Breast epithelium (tissue), 4 donors: ENCODE data around the gene GANAB. TPM values are rescaled to one million over a fixed set of nuclear protein-coding genes. Genes with fewer than 3 reads are reported as not detected.

Source experiments
- DNase-seq, 2 donors: peaks; one replicate each; pipeline ENCODE4 v3.0.0-alpha.2; 2019; ENCODE audit warnings: low spot score in 2 of 2
- H3K27ac ChIP-seq, 2 donors: fragments of 200-600 bp; sonication (generic) in 1 of 2; one replicate each; pipeline ENCODE4 v1.5.1; 2016 to 2019; ENCODE audit warnings: mild to moderate bottlenecking in 1 of 2
- H3K27me3 ChIP-seq, 2 donors: fragments of 200-600 bp; sonication (generic) in 1 of 2; one replicate each; pipeline versions ENCODE4 v1.5.1 to v1.6.0; 2017 to 2019; ENCODE audit warnings: control low read depth in 1 of 2, mild to moderate bottlenecking in 1 of 2
- H3K36me3 ChIP-seq: fragments of 200-600 bp; one replicate; pipeline ENCODE4 v1.5.1; 2019
- H3K4me1 ChIP-seq, 2 donors: fragments of 200-600 bp; sonication (generic); one replicate each; pipeline ENCODE4 v1.5.1; 2016 to 2019; ENCODE audit warnings: control low read depth in 1 of 2
- H3K4me3 ChIP-seq, 3 donors: fragments of 200-600 bp; sonication (generic); 1 replicate in 2 of 3; 2 replicates in 1 of 3; pipeline ENCODE4 v1.5.1; 2016 to 2019; ENCODE audit warnings: mild to moderate bottlenecking in 3 of 3, moderate library complexity in 2 of 3
- H3K9me3 ChIP-seq, 2 donors: fragments of 200-600 bp; sonication (generic) in 1 of 2; one replicate each; pipeline ENCODE4 v1.5.1; 2016 to 2019; ENCODE audit warnings: control low read depth in 1 of 2
- POLR2A ChIP-seq: fragments of 450-650 bp; IDR thresholded peaks from one replicate; pipeline ENCODE4 v1.6.1; 2016; ENCODE audit warnings: antibody characterized with exemption, mild to moderate bottlenecking, moderate library complexity
- POLR2AphosphoS5 ChIP-seq, 3 donors: sonication (generic); formaldehyde crosslinking; IDR thresholded peaks; one replicate each; pipeline ENCODE4 v1.6.1; 2017; ENCODE audit warnings: antibody characterized with exemption in 3 of 3
- intact Hi-C: fragments of 100-400 bp; cut with DNase I; formaldehyde crosslinking; loops from one replicate; pipeline ENCODE4 v1.15.1; 2023; ENCODE audit warnings: low total_unique reads
- total RNA-seq, 3 donors: library from RNA; depleted of rRNA; stranded (reverse); fragments of >200 nt; gene quantifications; one replicate each; pipeline ENCODE4 v1.1.0, GENCODE V29; 2016
- TF ChIP-seq, protein P1 (sequence below), 3 donors: fragments of 450-650 bp; IDR thresholded peaks; one replicate each; pipeline ENCODE4 v1.5.1; 2016 to 2017; ENCODE audit warnings: antibody characterized with exemption in 3 of 3, mild to moderate bottlenecking in 3 of 3, moderate library complexity in 3 of 3

Gene GANAB
- total RNA-seq, 3 donors from 2014 or later = 114 to 116 (median 116) TPM

DNA sequence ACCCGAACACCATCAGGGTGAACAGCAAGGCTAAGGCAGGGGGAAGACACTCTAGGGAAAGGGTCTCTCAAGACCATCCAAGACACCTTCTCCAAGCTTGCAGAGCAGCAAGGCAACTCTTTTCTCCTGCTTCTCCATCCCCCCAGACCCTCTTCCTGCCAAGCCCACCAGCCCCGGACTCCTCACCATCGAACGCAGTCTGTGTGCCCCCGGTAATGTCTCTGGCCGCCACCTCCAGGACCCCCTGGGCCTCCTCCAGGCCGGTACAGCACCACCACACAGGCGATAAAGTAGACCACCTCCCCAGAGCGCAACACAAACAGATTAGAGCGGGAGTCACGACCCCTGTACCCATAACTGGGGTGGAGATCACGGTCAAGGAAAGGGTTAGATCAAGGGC is 37.6 kb downstream of the GANAB start:
- Histone ChIP-seq H3K9me3 (no peaks in the 10 kb centered on the region), H3K27me3 (no peaks in the 10 kb centered on the region), H3K36me3 (no peaks in the 10 kb centered on the region), H3K4me3 (no peak overlapping the region), H3K4me1 (peaks cover 7% of the 10 kb centered on the region in 2 donors), H3K27ac (no peak overlapping the region)
- TF ChIP-seq, protein P1, sequence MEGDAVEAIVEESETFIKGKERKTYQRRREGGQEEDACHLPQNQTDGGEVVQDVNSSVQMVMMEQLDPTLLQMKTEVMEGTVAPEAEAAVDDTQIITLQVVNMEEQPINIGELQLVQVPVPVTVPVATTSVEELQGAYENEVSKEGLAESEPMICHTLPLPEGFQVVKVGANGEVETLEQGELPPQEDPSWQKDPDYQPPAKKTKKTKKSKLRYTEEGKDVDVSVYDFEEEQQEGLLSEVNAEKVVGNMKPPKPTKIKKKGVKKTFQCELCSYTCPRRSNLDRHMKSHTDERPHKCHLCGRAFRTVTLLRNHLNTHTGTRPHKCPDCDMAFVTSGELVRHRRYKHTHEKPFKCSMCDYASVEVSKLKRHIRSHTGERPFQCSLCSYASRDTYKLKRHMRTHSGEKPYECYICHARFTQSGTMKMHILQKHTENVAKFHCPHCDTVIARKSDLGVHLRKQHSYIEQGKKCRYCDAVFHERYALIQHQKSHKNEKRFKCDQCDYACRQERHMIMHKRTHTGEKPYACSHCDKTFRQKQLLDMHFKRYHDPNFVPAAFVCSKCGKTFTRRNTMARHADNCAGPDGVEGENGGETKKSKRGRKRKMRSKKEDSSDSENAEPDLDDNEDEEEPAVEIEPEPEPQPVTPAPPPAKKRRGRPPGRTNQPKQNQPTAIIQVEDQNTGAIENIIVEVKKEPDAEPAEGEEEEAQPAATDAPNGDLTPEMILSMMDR (IDR thresholded peaks at IDR 0.05) = no peak
- TF ChIP-seq POLR2A = no peak
- TF ChIP-seq POLR2AphosphoS5 (IDR thresholded peaks at IDR 0.05) = no peak
- intact Hi-C loops = no loop called here
- no peak for DNase-seq

DNA sequence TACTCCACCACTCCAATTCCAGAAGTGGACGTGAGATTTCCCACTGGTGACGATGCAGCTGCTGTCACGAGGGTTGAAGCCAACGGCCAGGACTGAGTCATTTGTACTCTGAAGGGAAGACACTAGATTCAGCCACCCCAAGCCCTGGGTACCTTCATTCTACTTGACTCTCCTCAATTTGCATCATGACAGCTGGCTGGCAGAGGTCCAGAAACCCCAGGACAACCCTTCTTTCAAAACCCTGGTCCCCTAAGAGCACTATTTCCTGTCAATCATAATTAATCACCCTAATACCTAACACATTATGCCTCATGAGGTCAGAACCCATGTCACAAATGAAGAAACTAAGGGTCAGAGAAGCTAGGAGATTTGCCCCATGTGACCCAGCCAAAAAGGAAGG is 38.7 kb downstream of the GANAB start:
- H3K27me3 ChIP-seq = no peaks in the 10 kb centered on the region
- no peak for TF ChIP-seq POLR2A
- H3K9me3 ChIP-seq = no peaks in the 10 kb centered on the region
- H3K36me3 ChIP-seq = no peaks in the 10 kb centered on the region
- peaks cover 7 to 12% of the 10 kb centered on the region in 2 donors for H3K4me1 ChIP-seq
- no peak overlapping the region for H3K4me3 ChIP-seq
- no peak for DNase-seq
- intact Hi-C loops = no loop called here
- no peak overlapping the region for H3K27ac ChIP-seq

DNA sequence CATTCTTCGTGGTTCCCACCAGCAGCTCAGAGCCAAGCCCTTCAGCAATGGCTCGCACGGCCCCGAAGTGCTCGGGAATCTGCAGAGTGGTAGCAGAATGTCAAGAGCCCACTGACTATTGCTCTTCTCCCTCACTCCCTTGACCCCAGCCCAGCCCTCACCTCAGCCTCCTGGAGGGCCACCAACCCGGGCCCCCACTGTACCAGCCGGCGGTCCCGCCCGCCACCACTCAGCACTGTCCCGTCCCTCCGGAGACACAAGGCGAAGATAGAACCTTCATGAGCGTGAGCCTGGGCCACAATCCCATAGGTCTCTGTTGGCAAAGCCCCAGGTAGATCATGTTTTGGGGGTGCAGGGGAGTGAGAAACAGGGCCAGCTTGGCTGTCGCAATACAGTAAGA is 40.5 kb downstream of the GANAB start:
- Histone ChIP-seq H3K4me1 (peaks cover 1 to 5% of the 10 kb centered on the region in 2 donors), H3K36me3 (no peaks in the 10 kb centered on the region), H3K4me3 (no peak overlapping the region), H3K27ac (no peak overlapping the region), H3K27me3 (no peaks in the 10 kb centered on the region), H3K9me3 (no peaks in the 10 kb centered on the region)
- no peak for DNase-seq
- TF ChIP-seq POLR2A = no peak
- no peak for TF ChIP-seq POLR2AphosphoS5 (IDR thresholded peaks at IDR 0.05)
- TF ChIP-seq, protein P1 (IDR thresholded peaks at IDR 0.05) = no peak
- intact Hi-C loops = no loop called here

DNA sequence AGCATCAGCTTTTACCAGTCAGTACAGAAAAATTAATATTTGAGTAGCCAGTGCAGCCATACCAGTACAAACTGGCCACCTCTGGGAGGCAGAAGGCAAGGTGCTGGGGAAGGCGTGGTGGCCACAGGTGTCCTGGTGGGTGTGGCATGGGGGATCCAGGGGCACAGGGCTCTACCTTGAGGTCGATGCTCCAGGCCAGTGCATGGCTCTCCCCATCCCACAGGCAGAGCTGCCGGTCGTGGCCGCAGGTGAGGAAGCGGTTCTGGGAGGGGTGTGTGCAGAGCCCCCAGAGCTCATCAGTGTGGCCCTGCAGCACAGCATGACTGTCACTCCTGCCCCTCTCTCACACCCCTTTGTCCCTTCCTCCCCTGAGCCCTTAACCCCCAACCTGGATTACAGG is 40.9 kb downstream of the GANAB start:
- no peaks in the 10 kb centered on the region for H3K9me3 ChIP-seq
- no peaks in the 10 kb centered on the region for H3K36me3 ChIP-seq
- H3K27ac ChIP-seq = no peak overlapping the region
- intact Hi-C loops = no loop called here
- DNase-seq = no peak
- no peak overlapping the region for H3K4me3 ChIP-seq
- TF ChIP-seq, protein P1 (IDR thresholded peaks at IDR 0.05) = no peak
- no peak for TF ChIP-seq POLR2AphosphoS5 (IDR thresholded peaks at IDR 0.05)
- TF ChIP-seq POLR2A = no peak
- H3K4me1 ChIP-seq = peaks cover 0 to 6% of the 10 kb centered on the region in 2 donors
- H3K27me3 ChIP-seq = no peaks in the 10 kb centered on the region

DNA sequence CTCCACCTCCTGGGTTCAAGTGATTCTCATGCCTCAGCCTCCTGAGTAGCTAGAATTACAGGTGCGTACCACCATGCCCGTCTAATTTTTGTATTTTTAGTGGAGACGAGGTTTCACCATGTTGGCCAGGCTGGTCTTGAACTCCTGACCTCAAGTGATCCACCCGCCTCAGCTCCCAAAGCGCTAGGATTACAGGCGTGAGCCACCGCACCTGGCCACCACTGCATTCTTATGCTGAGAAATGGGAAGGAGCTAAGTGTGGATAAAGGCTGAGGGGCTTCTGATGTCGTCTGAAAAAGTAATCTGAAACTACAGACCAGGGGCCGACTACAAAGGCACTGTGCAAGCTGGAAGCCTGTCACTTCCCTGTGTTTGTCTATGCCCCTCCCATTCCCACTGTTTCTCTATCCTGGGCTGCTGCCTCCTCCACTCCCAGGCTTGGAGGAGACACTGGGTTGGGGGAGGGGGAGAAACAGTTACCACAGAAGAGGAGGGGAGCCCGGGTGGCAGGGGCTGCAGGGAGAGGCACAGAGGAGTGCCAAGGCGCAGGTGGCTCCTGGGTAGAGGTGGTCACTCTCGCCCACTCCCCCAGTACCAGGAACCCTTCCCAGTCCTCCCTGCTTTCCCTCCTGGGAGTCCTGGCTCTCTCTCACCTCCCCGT is 41.8 kb downstream of the GANAB start:
- Histone ChIP-seq H3K9me3 (no peaks in the 10 kb centered on the region), H3K27ac (no peak overlapping the region), H3K27me3 (no peaks in the 10 kb centered on the region), H3K36me3 (no peaks in the 10 kb centered on the region), H3K4me3 (no peak overlapping the region), H3K4me1 (peaks cover 3 to 15% of the 10 kb centered on the region in 2 donors)
- intact Hi-C loops = no loop called here
- no peak for DNase-seq
- TF ChIP-seq POLR2AphosphoS5 (IDR thresholded peaks at IDR 0.05) (no peak), POLR2A (no peak)
- TF ChIP-seq, protein P1 (IDR thresholded peaks at IDR 0.05) = no peak
